MCF 10A (cell line): Measurements from ENCODE around the gene ADGRG6. TPM values are rescaled to one million over a fixed set of nuclear protein-coding genes. Genes with fewer than 3 reads are reported as not detected.
"Not testable (repeated sequence)": the region's sequence is repeated elsewhere in the genome, so short reads cannot be mapped to it uniquely, and the experiment has no call there.

Experiments used
- BruUV-seq: library from RNA; stranded (reverse); fragments of 400-500 nt; replicated peaks from 2 replicates; lab custom pipeline; 2021; lab: Mats Ljungman, UMichigan
- CTCF ChIA-PET: fragments of 300-600 bp; sonication (Branson Sonifier 250); formaldehyde crosslinking; extraction: SDS; loops from one replicate; lab custom pipeline; 2021; ENCODE audit warnings: antibody characterized with exemption, inconsistent platforms; lab: Yijun Ruan, JAX
- POLR2A ChIA-PET: fragments of 300-600, 350-650 bp; sonication (Branson Sonifier 250); formaldehyde crosslinking; extraction: SDS; loops from one replicate; lab custom pipeline; 2020; ENCODE audit warnings: antibody characterized with exemption, inconsistent platforms; lab: Yijun Ruan, JAX
- DNase-seq: peaks from one replicate; pipeline ENCODE4 v3.0.0-alpha.2; 2018; ENCODE audit not compliant: unreplicated experiment
- H3K27ac Mint-ChIP-seq: one replicate; pipeline ENCODE4 v1.8.0; 2022; ENCODE audit warnings: mild to moderate bottlenecking, low read depth, mixed read lengths; ENCODE audit not compliant: unreplicated experiment
- H3K27me3 Mint-ChIP-seq: one replicate; pipeline ENCODE4 v1.8.0; 2022; ENCODE audit warnings: mixed read lengths; ENCODE audit not compliant: insufficient read depth, unreplicated experiment
- H3K36me3 Mint-ChIP-seq: one replicate; pipeline ENCODE4 v1.8.0; 2022; ENCODE audit warnings: mild to moderate bottlenecking, moderate library complexity, mixed read lengths; ENCODE audit not compliant: insufficient read depth, unreplicated experiment
- H3K4me1 Mint-ChIP-seq: one replicate; pipeline ENCODE4 v1.8.0; 2022; ENCODE audit warnings: mixed read lengths; ENCODE audit not compliant: insufficient read depth, unreplicated experiment
- H3K4me3 Mint-ChIP-seq: one replicate; pipeline ENCODE4 v1.8.0; 2022; ENCODE audit warnings: mild to moderate bottlenecking, moderate library complexity, mixed read lengths; ENCODE audit not compliant: unreplicated experiment
- H3K9me3 Mint-ChIP-seq: one replicate; pipeline ENCODE4 v1.8.0; 2022; ENCODE audit warnings: mixed read lengths; ENCODE audit not compliant: unreplicated experiment
- CTCF ChIP-seq: fragments of 200-600 bp; IDR thresholded peaks from one replicate; pipeline ENCODE4 v1.8.0; 2022; ENCODE audit warnings: antibody characterized with exemption, mild to moderate bottlenecking; ENCODE audit not compliant: unreplicated experiment
- intact Hi-C: fragments of 100-400 bp; cut with micrococcal nuclease; formaldehyde crosslinking; loops from 2 replicates; pipeline ENCODE4 v1.14.1; 2022
- total RNA-seq: library from RNA; stranded (reverse); gene quantifications from 2 replicates; pipeline ENCODE4 v1.2.3, GENCODE V29; 2022

Gene ADGRG6
- total RNA-seq, 1 experiment from 2014 or later = 44.2 TPM

- H3K4me1 Mint-ChIP-seq = peaks cover 12% of the 10 kb centered on the region
- POLR2A ChIA-PET = interaction anchor here (1.2 kb wide), 1 partner anchor 10 kb away, joined by 4 read pairs; no protein-coding TSS in a partner anchor
- DNase-seq = no peak
- no peaks in the 10 kb centered on the region for H3K27me3 Mint-ChIP-seq
- H3K4me3 Mint-ChIP-seq = no peak overlapping the region
- H3K36me3 Mint-ChIP-seq = no peaks in the 10 kb centered on the region
- TF ChIP-seq CTCF = no peak
- no peak overlapping the region for H3K27ac Mint-ChIP-seq
- intact Hi-C loops = no loop called here
- no peaks in the 10 kb centered on the region for H3K9me3 Mint-ChIP-seq
- BruUV-seq = no TSS peak
- CTCF ChIA-PET = no interaction called here
Measured at GRCh38 chr6:142276256-142276655, 25.6 kb upstream of the ADGRG6 start.

- no TSS peak for BruUV-seq
Measured at GRCh38 chr6:142279350-142280180, 22.2 kb upstream of the ADGRG6 start.

GRCh38 chr6:142280265-142280664 lies 21.5 kb upstream of the ADGRG6 start:
- no peak for TF ChIP-seq CTCF
- CTCF ChIA-PET = interaction anchor here (0.6 to 1.1 kb wide), 2 partner anchors 8 to 16 kb away, joined by 3 read pairs; no protein-coding TSS in a partner anchor
- intact Hi-C loops = no loop called here
- H3K36me3 Mint-ChIP-seq = no peaks in the 10 kb centered on the region
- POLR2A ChIA-PET = interaction anchor here (3.0 kb wide), 1 partner anchor 21 kb away, joined by 12 read pairs; the partner anchor contains the start of gene ADGRG6
- no peak for DNase-seq
- peaks cover 12% of the 10 kb centered on the region for H3K4me1 Mint-ChIP-seq
- no peak overlapping the region for H3K4me3 Mint-ChIP-seq
- H3K9me3 Mint-ChIP-seq = peaks cover 15% of the 10 kb centered on the region
- BruUV-seq = no TSS peak
- no peaks in the 10 kb centered on the region for H3K27me3 Mint-ChIP-seq
- no peak overlapping the region for H3K27ac Mint-ChIP-seq

More at GRCh38 chr6:142279350-142280180, 22.2 kb upstream of the ADGRG6 start:
- ChIA-PET CTCF (interaction anchor here (1.0 to 1.1 kb wide), 2 partner anchors 9 to 82 kb away, joined by 3 to 4 read pairs; no protein-coding TSS in a partner anchor), POLR2A (interaction anchor here (1.0 to 3.0 kb wide), 3 partner anchors 16 to 22 kb away, joined by 3 to 12 read pairs (median 5); partner anchors contain the start of gene ADGRG6)
- peak; percentile 36 for DNase-seq
- TF ChIP-seq CTCF = no peak
- no peak overlapping the region for H3K4me3 Mint-ChIP-seq
- H3K27me3 Mint-ChIP-seq = no peaks in the 10 kb centered on the region
- peaks cover 12% of the 10 kb centered on the region for H3K9me3 Mint-ChIP-seq
- H3K27ac Mint-ChIP-seq = peak overlapping the region; percentile 64
- intact Hi-C loops = no loop called here
- peaks cover 12% of the 10 kb centered on the region for H3K4me1 Mint-ChIP-seq
- no peaks in the 10 kb centered on the region for H3K36me3 Mint-ChIP-seq

GRCh38 chr6:142280927-142281326 lies 20.9 kb upstream of the ADGRG6 start:
- intact Hi-C loops = no loop called here
- TF ChIP-seq CTCF = no peak
- Mint-ChIP-seq H3K27ac (no peak overlapping the region), H3K4me3 (no peak overlapping the region), H3K27me3 (no peaks in the 10 kb centered on the region), H3K9me3 (peaks cover 15% of the 10 kb centered on the region), H3K4me1 (peaks cover 12% of the 10 kb centered on the region), H3K36me3 (no peaks in the 10 kb centered on the region)
- ChIA-PET POLR2A (interaction anchor here (3.0 kb wide), 1 partner anchor 20 kb away, joined by 12 read pairs; the partner anchor contains the start of gene ADGRG6), CTCF (no interaction called here)
- no TSS peak for BruUV-seq
- DNase-seq = no peak

GRCh38 chr6:142283138-142283537 lies 18.7 kb upstream of the ADGRG6 start:
- H3K4me3 Mint-ChIP-seq, BruUV-seq, H3K27ac Mint-ChIP-seq, DNase-seq, H3K36me3 Mint-ChIP-seq, H3K27me3 Mint-ChIP-seq, POLR2A ChIA-PET, intact Hi-C loops: not testable (repeated sequence)
- Mint-ChIP-seq H3K9me3 (peaks cover 15% of the 10 kb centered on the region), H3K4me1 (peaks cover 12% of the 10 kb centered on the region)
- CTCF ChIA-PET = interaction anchor here (0.6 kb wide), 1 partner anchor 75 kb away, joined by 3 read pairs; no protein-coding TSS in a partner anchor
